Tibial nerve (tissue), 3 donors: Measurements from ENCODE around the gene ZNF837.

ENCODE experiments used
- CTCF ChIP-seq, 5 experiments: fragments of 200-600 bp in 3 of 5; fragments of 450-650 bp in 2 of 5; sonication (generic) in 3 of 5; IDR thresholded peaks; one replicate each; pipeline ENCODE4 v1.5.1; 2016 to 2019; ENCODE audit warnings: antibody characterized with exemption in 5 of 5, mild to moderate bottlenecking in 3 of 5, moderate library complexity in 2 of 5
- POLR2A ChIP-seq, 2 donors: fragments of 450-650 bp; IDR thresholded peaks; one replicate each; pipeline ENCODE4 v1.6.1; 2017; ENCODE audit warnings: antibody characterized with exemption in 2 of 2, mild to moderate bottlenecking in 2 of 2, moderate library complexity in 2 of 2

DNA sequence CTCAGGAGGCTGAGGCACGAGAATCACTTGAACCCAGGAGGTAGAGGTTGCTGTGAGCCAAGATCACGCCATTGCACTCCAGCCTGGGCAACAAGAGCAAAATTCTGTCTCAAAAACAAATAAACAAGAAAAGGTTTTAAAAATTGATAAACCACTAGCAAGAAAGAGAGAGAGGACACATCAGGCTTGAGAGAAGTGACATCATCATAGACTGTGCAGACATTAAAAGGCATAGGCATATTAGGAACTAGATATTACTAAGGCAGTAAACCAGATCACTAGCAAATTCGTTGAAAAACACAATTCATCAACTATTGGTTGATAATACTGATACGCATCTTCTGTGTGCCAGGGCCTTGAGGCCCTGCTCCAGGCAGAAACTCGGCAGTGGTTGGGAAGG is 35.3 kb downstream of the ZNF837 start:
- TF ChIP-seq POLR2A (IDR thresholded peaks at IDR 0.05) (no peak), CTCF (IDR thresholded peaks at IDR 0.05) (no peak)
